K562 (cell line): ENCODE results near the gene ATXN1L. TPM values are rescaled to one million over a fixed set of nuclear protein-coding genes. Genes with fewer than 3 reads are reported as not detected.

Experiments
- CREB3 ChIP-seq: fragments of 450-650 bp; conservative IDR thresholded peaks from 2 replicates; pipeline ENCODE4 v1.6.1; 2016; ENCODE audit warnings: missing genetic modification characterization, low read depth, mild to moderate bottlenecking, missing compliant biosample characterization, moderate library complexity
- ELF1 ChIP-seq: fragments of 200-800 bp; sonication (Bioruptor generic); IDR thresholded peaks from 2 replicates; pipeline ENCODE4 v1.6.1; 2016; ENCODE audit warnings: missing genetic modification characterization, missing compliant biosample characterization
- GABPA ChIP-seq: fragments of 200-800 bp; sonication (Bioruptor generic); conservative IDR thresholded peaks from 2 replicates; pipeline ENCODE4 v1.6.1; 2016; ENCODE audit warnings: low read depth, missing genetic modification characterization, missing compliant biosample characterization
- RBM22 ChIP-seq: fragments of 200-400 bp; formaldehyde crosslinking; IDR thresholded peaks from 2 replicates; pipeline ENCODE4 v1.6.1; 2018; ENCODE audit warnings: low read length, low read depth; ENCODE audit not compliant: poor library complexity, severe bottlenecking
- REST ChIP-seq, 2 experiments: fragments of 450-650 bp; formaldehyde crosslinking in 1 of 2; IDR thresholded peaks; 2 replicates each; pipeline versions ENCODE4 v1.4.0 to v1.6.1; 2014 to 2020; ENCODE audit warnings: mild to moderate bottlenecking in 2 of 2, borderline replicate concordance in 1 of 2, low read depth in 1 of 2
- ZNF830 ChIP-seq: fragments of 250-450 bp; sonication (Bioruptor Pico); IDR thresholded peaks from 2 replicates; pipeline ENCODE4 v1.5.0; 2021; ENCODE audit warnings: mild to moderate bottlenecking
- polyA plus RNA-seq, 8 experiments: library from polyadenylated mRNA; depleted of rRNA in 4 of 8; stranded (reverse) in 5 of 8; unstranded in 3 of 8; fragments of >200 nt; fragmentation: Nextera tagmentation in 2 of 8; fragmentation: Illumina TruSeq in 1 of 8; extraction: Ambion mirVana in 2 of 8; extraction: Trizol in 1 of 8; gene quantifications; 2 replicates each; pipeline versions ENCODE4 v1.2.1 to v1.2.3, GENCODE V29; 2011 to 2014; ENCODE audit warnings: inconsistent platforms in 1 of 8, missing spikeins in 1 of 8
- total RNA-seq, 7 experiments: library from RNA; depleted of rRNA in 6 of 7; stranded (reverse); fragments of >200 nt in 6 of 7; fragmentation: Illumina TruSeq in 2 of 7; extraction: Trizol in 2 of 7; gene quantifications; 2 replicates each; pipeline versions ENCODE4 v1.2.1 to v1.2.3, GENCODE V29; 2011 to 2021; ENCODE audit warnings: low replicate concordance in 1 of 7
- TF ChIP-seq, protein P1 (sequence below), 2 experiments: fragments of 450-650 bp; IDR thresholded peaks; 2 replicates each; pipeline ENCODE4 v1.6.1; 2016; ENCODE audit warnings: mild to moderate bottlenecking in 2 of 2, borderline replicate concordance in 1 of 2, low read depth in 1 of 2, moderate library complexity in 1 of 2

The ATXN1L gene
- total and polyA plus RNA-seq, 9 of the 15 experiments (the other 6 are each of a cell fraction or from before 2014, with no cell fraction given) = 1.4 to 11.3 (median 9.3) TPM

DNA sequence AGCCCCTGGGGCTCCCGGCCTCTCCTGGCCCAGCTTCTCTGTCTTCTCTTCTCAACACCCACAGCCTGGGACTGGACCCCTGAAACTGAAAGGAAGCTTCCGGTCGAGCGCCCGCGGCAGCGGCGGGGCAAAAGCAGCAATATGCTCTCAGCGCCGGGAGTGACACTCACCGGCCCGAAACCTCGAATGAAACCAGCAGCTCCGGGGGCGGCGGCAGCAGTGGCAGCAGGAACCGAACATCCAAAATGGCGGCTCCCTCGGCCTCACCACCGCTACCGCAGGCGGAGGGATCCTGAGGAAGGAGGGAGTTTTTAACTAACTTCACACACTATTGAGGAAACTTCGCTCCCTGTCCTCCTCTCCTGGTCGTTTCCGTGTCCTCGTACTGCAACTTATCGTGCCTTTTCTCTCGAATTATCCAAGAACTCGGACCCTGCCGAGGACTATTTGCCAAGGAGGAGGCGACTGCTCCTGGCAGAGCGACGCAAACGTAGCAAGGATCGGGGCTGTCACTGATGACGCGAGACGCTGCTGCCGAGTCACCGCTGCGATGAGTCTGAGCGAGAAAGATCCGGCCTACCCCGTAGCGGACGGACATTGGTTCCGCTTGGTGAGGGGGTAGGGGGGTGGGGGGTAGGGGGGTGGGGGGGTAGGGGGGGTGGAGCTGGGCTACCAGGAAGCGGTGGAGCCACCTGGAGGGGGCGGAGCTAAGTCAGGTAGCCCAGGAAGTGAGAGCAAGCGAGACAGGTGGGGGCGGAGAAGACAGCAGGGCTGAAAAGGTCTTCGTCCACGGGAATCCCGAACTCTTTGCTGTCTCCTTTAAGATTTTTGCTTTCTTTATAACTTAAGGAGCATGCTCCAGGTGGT is 37.0 kb upstream of the ATXN1L start, which contains the start of gene AP1G1 (continued):
- TF ChIP-seq, protein P1, sequence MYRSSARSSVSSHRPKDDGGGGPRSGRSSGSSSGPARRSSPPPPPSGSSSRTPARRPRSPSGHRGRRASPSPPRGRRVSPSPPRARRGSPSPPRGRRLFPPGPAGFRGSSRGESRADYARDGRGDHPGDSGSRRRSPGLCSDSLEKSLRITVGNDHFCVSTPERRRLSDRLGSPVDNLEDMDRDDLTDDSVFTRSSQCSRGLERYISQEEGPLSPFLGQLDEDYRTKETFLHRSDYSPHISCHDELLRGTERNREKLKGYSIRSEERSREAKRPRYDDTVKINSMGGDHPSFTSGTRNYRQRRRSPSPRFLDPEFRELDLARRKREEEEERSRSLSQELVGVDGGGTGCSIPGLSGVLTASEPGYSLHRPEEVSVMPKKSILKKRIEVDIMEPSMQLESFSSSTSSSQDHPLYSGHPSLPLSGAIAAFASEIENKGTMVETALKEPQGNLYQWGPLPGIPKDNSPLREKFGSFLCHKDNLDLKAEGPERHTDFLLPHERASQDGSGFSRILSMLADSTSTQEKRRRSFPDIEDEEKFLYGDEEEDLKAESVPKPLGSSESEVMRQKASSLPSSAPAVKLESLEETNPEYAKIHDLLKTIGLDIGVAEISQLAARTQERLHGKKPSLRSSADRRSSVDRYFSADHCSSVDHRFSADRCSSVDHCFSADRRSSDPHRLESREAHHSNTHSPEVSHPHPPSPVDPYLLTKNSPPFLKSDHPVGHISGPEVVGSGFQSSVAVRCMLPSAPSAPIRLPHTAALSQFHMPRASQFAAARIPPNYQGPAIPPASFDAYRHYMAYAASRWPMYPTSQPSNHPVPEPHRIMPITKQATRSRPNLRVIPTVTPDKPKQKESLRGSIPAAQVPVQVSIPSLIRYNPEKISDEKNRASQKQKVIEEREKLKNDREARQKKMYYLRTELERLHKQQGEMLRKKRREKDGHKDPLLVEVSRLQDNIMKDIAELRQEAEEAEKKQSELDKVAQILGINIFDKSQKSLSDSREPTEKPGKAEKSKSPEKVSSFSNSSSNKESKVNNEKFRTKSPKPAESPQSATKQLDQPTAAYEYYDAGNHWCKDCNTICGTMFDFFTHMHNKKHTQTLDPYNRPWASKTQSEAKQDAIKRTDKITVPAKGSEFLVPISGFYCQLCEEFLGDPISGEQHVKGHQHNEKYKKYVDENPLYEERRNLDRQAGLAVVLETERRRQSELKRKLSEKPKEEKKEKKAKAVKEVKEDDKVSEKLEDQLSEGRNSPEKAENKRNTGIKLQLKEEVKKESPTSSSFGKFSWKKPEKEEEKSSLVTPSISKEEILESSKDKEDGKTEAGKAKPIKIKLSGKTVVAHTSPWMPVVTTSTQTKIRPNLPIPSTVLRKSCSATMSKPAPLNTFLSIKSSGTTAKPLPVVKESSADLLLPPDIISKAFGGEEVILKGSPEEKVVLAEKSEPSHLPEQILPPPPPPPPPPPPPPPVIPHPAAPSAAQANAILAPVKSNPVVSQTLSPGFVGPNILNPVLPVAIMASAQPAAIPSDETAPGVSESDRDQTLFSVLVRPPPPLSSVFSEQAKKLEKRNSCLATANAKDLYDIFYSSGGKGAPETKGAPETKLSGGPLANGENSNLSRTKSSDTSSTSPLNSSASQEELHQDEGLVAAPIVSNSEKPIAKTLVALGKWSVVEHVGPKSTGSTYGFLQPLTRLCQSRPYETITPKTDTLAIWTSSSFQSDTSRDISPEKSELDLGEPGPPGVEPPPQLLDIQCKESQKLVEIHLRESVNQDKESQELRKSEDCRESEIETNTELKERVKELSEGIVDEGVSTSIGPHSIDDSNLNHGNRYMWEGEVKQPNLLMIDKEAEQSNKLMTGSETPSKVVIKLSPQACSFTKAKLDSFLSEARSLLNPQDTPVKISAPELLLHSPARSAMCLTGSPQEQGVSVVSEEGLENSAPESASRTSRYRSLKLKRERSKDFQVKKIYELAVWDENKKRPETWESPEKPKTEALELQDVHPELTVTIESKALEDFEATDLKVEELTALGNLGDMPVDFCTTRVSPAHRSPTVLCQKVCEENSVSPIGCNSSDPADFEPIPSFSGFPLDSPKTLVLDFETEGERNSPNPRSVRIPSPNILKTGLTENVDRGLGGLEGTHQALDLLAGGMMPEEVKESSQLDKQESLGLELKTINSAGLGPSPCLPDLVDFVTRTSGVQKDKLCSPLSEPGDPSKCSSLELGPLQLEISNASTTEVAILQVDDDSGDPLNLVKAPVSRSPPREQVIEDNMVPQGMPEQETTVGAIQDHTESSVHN (IDR thresholded peaks at IDR 0.05; ENCODE audit: borderline replicate concordance in 1 of 2, low read depth in 1 of 2) = peak in 1 of 2 experiments; percentile 85; a peak in 2 of 4 replicates
- TF ChIP-seq ZNF830 (CRISPR knock-in tag) (peak; percentile 87; the same call in 1 of the 2 replicates), GABPA (peak; percentile 78), REST (IDR thresholded peaks at IDR 0.05; ENCODE audit: borderline replicate concordance) (peak; percentile 24; the same call in 1 of the 2 replicates), REST (CRISPR knock-in tag; IDR thresholded peaks at IDR 0.05; ENCODE audit: low read depth) (no peak), RBM22 (peak; percentile 86), ELF1 (tag) (peak; percentile 80), CREB3 (tag) (peak; percentile 83)
